Skin of body (tissue), 3 donors: ENCODE measurements around the gene BAZ1A. TPM values are rescaled to one million over a fixed set of nuclear protein-coding genes. Genes with fewer than 3 reads are reported as not detected.

Experiments used
- DNase-seq: peaks from one replicate; lab custom pipeline; 2025; lab: John Stamatoyannopoulos, UW
- small RNA-seq: library from RNA; depleted of rRNA; stranded (forward); fragments of <200 nt; gene quantifications from one replicate; pipeline ENCODE3, GENCODE V24; 2014; ENCODE audit warnings: low replicate concordance
- total RNA-seq: library from RNA; depleted of rRNA; stranded (reverse); fragments of >200 nt; gene quantifications from one replicate; pipeline ENCODE4 v1.2.3, GENCODE V29; 2014

Gene BAZ1A
- total RNA-seq, 1 donor from 2014 or later, result 64.5 TPM

GRCh38 chr14:34723867-34724266 lies 151.3 kb downstream of the BAZ1A start:
- no peak for DNase-seq

- peak; percentile 46 for DNase-seq
These were observed 152.2 kb downstream of the BAZ1A start for GRCh38 chr14:34722723-34723545.

- DNase-seq, result no peak
These were observed 154.0 kb downstream of the BAZ1A start for GRCh38 chr14:34721129-34721528.

- DNase-seq, result no peak
These were observed 156.3 kb downstream of the BAZ1A start for GRCh38 chr14:34718750-34719304.

- peak; percentile 34 for DNase-seq
These were observed 159.9 kb downstream of the BAZ1A start for GRCh38 chr14:34715127-34715863.

GRCh38 chr14:34714320-34715126 lies 160.6 kb downstream of the BAZ1A start, which contains the start of gene CFL2:
Gene CFL2, minus strand, starts transcription at chr14:34714593. Its CDS starts 53 bp downstream, at chr14:34714540.
- DNase-seq, result peak; percentile 53

- DNase-seq, result peak; percentile 68
These were observed 161.4 kb downstream of the BAZ1A start for GRCh38 chr14:34713681-34714319.

GRCh38 chr14:34713122-34713680 lies 162.0 kb downstream of the BAZ1A start:
- no peak for DNase-seq

- no peak for DNase-seq
These were observed 163.1 kb downstream of the BAZ1A start for GRCh38 chr14:34711796-34712712.

GRCh38 chr14:34711169-34711568 lies 164.0 kb downstream of the BAZ1A start:
- DNase-seq, result peak; percentile 91

GRCh38 chr14:34710744-34711143 lies 164.4 kb downstream of the BAZ1A start:
- no peak for DNase-seq

- DNase-seq, result peak; percentile 12
These were observed 165.2 kb downstream of the BAZ1A start for GRCh38 chr14:34710006-34710405.

- DNase-seq, result no peak
These were observed 167.4 kb downstream of the BAZ1A start for GRCh38 chr14:34707722-34708121.

Small RNA genes lying within 50 kb of the gene (small RNA-seq; reads per million reads assigned to genes)
- gene AL121603.1 (not detected), gene RNU7-41P (not detected)

Other genes with a start within 250 kb of the BAZ1A start
- 81.2 TPM for gene SNX6, start 245.2 kb downstream of the BAZ1A start, total RNA-seq
- 99.0 TPM for gene CFL2, start 160.8 kb downstream of the BAZ1A start, total RNA-seq
- 69.4 TPM for gene SRP54, start 107.6 kb upstream of the BAZ1A start, total RNA-seq
- 26.0 TPM for gene FAM177A1, start 170.9 kb upstream of the BAZ1A start, total RNA-seq
- 27.0 TPM for gene PPP2R3C, start 246.6 kb upstream of the BAZ1A start, total RNA-seq
- gene PRORP, start 247.2 kb upstream of the BAZ1A start, total RNA-seq, result 15.4 TPM